ENCODE measurements around the gene DHRSX. TPM values are rescaled to one million over a fixed set of nuclear protein-coding genes. Genes with fewer than 3 reads are reported as not detected.

The DHRSX gene
- total and polyA plus RNA-seq, 10 of the 15 experiments (the other 5 are each of a cell fraction or from before 2014, with no cell fraction given), result 1.7 to 39.5 (median 16.5) TPM

- Histone ChIP-seq H3K79me2 (ENCODE audit: control insufficient read depth, insufficient read depth, low read length) (no peaks in the 10 kb centered on the region), H3K36me3 (ENCODE audit: control insufficient read depth in 2 of 2, insufficient read depth in 2 of 2, low read length in 1 of 2) (no peaks in the 10 kb centered on the region; a peak in 2 of 4 replicates), H3K4me1 (ENCODE audit: control insufficient read depth, insufficient read depth, low read length) (no peaks in the 10 kb centered on the region), H3K27ac (ENCODE audit: control insufficient read depth, insufficient read depth) (no peak overlapping the region), H3K27me3 (replicated peaks in 1 of 2; ENCODE audit: control insufficient read depth in 2 of 2, insufficient read depth in 2 of 2, low read length in 1 of 2) (no peaks in the 10 kb centered on the region), H3K9me3 (replicated peaks; ENCODE audit: control insufficient read depth, insufficient read depth, low read length) (peaks cover 12% of the 10 kb centered on the region; the same call in 2 of the 3 replicates), H3K4me3 (no peak overlapping the region), H2AFZ (ENCODE audit: control insufficient read depth, low read depth, low read length) (no peak overlapping the region), H3K4me2 (ENCODE audit: control insufficient read depth, insufficient read depth) (no peak overlapping the region), H3K9ac (ENCODE audit: control insufficient read depth, insufficient read depth, low read length) (no peak overlapping the region), H4K20me1 (ENCODE audit: control insufficient read depth, insufficient read depth) (no peaks in the 10 kb centered on the region)
- BruUV-seq (replicated peaks), result no TSS peak
- WGBS (ENCODE audit: insufficient coverage, insufficient replicate concordance, low lambda C conversion rate, missing lambda C conversion rate), result 96% methylated on average over 9 of the region's 9 CpGs
- ATAC-seq (no peak), FAIRE-seq (no peak), DNase-seq (ENCODE audit: low read depth, low spot score) (no peak)
- RAD21 ChIA-PET (ENCODE audit: unreplicated experiment), result no interaction called here
- CTCF ChIA-PET, result no interaction called here
- SMC1A ChIA-PET (ENCODE audit: uncharacterized antibody, unreplicated experiment), result no interaction called here
- POLR2A ChIA-PET, result no interaction called here
- intact Hi-C loops (cut with micrococcal nuclease; ENCODE audit: unreplicated experiment), result no loop called here
- in situ Hi-C loops (cut with MboI), result no loop called here
- no peak for TF ChIP-seq RCOR1 (conservative IDR thresholded peaks at IDR 0.05; ENCODE audit: low read depth, low read length)
- TF ChIP-seq SMC3 (IDR thresholded peaks at IDR 0.05; ENCODE audit: borderline replicate concordance, low read length), result no peak
- TF ChIP-seq ZBED1 (IDR thresholded peaks at IDR 0.05; ENCODE audit: borderline replicate concordance), result no peak
- no peak for TF ChIP-seq RELB (IDR thresholded peaks at IDR 0.05; ENCODE audit: low read depth)
- TF ChIP-seq TCF12 (IDR thresholded peaks at IDR 0.05; ENCODE audit: low read depth, low read length), result no peak
- TF ChIP-seq STAT1 (conservative IDR thresholded peaks at IDR 0.05), result no peak
- no peak for TF ChIP-seq YBX1 (IDR thresholded peaks at IDR 0.05)
- TF ChIP-seq NRF1 (conservative IDR thresholded peaks at IDR 0.05; ENCODE audit: low read depth, low read length), result no peak
- no peak for TF ChIP-seq ZNF24 (IDR thresholded peaks at IDR 0.05)
- TF ChIP-seq SKIL (IDR thresholded peaks at IDR 0.05; ENCODE audit: low read depth, poor library complexity, severe bottlenecking), result no peak
- no peak for TF ChIP-seq PAX8 (IDR thresholded peaks at IDR 0.05)
- TF ChIP-seq SP1 (IDR thresholded peaks at IDR 0.05; ENCODE audit: low read depth, low read length), result no peak
- TF ChIP-seq FOXK2 (IDR thresholded peaks at IDR 0.05), result no peak
- no peak for TF ChIP-seq NFYB (IDR thresholded peaks at IDR 0.05; ENCODE audit: insufficient read depth, low read depth, low read length)
- no peak for TF ChIP-seq GATAD2B (conservative IDR thresholded peaks at IDR 0.05; ENCODE audit: low read depth)
- TF ChIP-seq USF2 (IDR thresholded peaks at IDR 0.05; ENCODE audit: borderline replicate concordance, low read depth, low read length), result no peak
- TF ChIP-seq RAD51 (IDR thresholded peaks at IDR 0.05), result no peak
- no peak for TF ChIP-seq E2F4 (IDR thresholded peaks at IDR 0.05; ENCODE audit: low read depth, low read length)
- TF ChIP-seq E4F1 (IDR thresholded peaks at IDR 0.05; ENCODE audit: borderline replicate concordance, partially characterized antibody), result no peak
Measured at GRCh38 chrX:2342281-2342688, 158.5 kb downstream of the DHRSX start.
